HepG2 (cell line): ENCODE measurements around the gene UPF3B. TPM values are rescaled to one million over a fixed set of nuclear protein-coding genes. Genes with fewer than 3 reads are reported as not detected.

ENCODE experiments used
- ATAC-seq: fragments of 200-7000 bp; cut with Tn5 transposase; 3 replicates; pipeline ENCODE4 v1.9.1; 2020; ENCODE audit warnings: mild to moderate bottlenecking, moderate library complexity
- BruUV-seq: library from RNA; stranded (reverse); fragments of 400-500 nt; replicated peaks from 2 replicates; lab custom pipeline; 2021; lab: Mats Ljungman, UMichigan
- CTCF ChIA-PET: fragments of 300-600 bp; formaldehyde crosslinking; extraction: SDS; loops from one replicate; lab custom pipeline; 2021; ENCODE audit warnings: low total read pairs, inconsistent platforms, low intra/inter-chr PET ratio; lab: Yijun Ruan, JAX
- POLR2A ChIA-PET: fragments of 350-600 bp; sonication (Branson Sonifier 250); formaldehyde crosslinking; loops from one replicate; lab custom pipeline; 2020; ENCODE audit warnings: antibody characterized with exemption, inconsistent platforms; lab: Yijun Ruan, JAX
- DNase-seq: peaks from one replicate; pipeline ENCODE4 v3.0.0-alpha.2; 2015; ENCODE audit warnings: low spot score
- FAIRE-seq: peaks from 3 replicates; lab custom pipeline; 2011; peaks lifted over from hg19 to GRCh38; lab: Jason Lieb, UNC
- H2AFZ ChIP-seq: one replicate; pipeline ENCODE4 v1.6.1; 2011; ENCODE audit warnings: low read length, inconsistent platforms
- H3K27ac ChIP-seq: fragments of 300-600 bp; 3 replicates; pipeline ENCODE4 v1.8.0; 2011; ENCODE audit warnings: mixed run types, mild to moderate bottlenecking, mixed read lengths, low read length, inconsistent platforms; ENCODE audit not compliant: insufficient read depth; ENCODE audit errors: extremely low read length
- H3K27me3 ChIP-seq, 2 experiments: fragments of 200-600 bp in 1 of 2; 2 replicates in 1 of 2; 3 replicates in 1 of 2; pipeline versions ENCODE4 v1.6.0 to v1.8.0; 2011; ENCODE audit warnings: low read length in 2 of 2, mild to moderate bottlenecking in 2 of 2, moderate library complexity in 2 of 2, inconsistent platforms in 1 of 2; ENCODE audit not compliant: insufficient read depth in 2 of 2, control insufficient read depth in 1 of 2
- H3K36me3 ChIP-seq, 2 experiments: fragments of 200-600 bp in 1 of 2; replicated peaks in 1 of 2; 2 replicates in 1 of 2; 3 replicates in 1 of 2; pipeline versions ENCODE4 v1.5.1 to v1.8.0; 2011; ENCODE audit warnings: low read length in 2 of 2, inconsistent platforms in 1 of 2; ENCODE audit not compliant: insufficient read depth in 2 of 2, control insufficient read depth in 1 of 2
- H3K4me1 ChIP-seq: 2 replicates; pipeline ENCODE4 v1.5.1; 2012; ENCODE audit warnings: low read length, inconsistent platforms; ENCODE audit not compliant: insufficient read depth
- H3K4me2 ChIP-seq: 2 replicates; pipeline ENCODE4 v1.6.0; 2011; ENCODE audit warnings: low read depth, low read length, inconsistent platforms
- H3K4me3 ChIP-seq, 3 experiments: fragments of 200-600 bp in 1 of 3; sonication (generic), shearing (Covaris generic) in 1 of 3; replicated peaks in 1 of 3; 2 replicates each; pipeline ENCODE4 v1.5.1; 2011 to 2016; ENCODE audit warnings: low read length in 3 of 3, inconsistent platforms in 2 of 3, low read depth in 2 of 3, mild to moderate bottlenecking in 2 of 3, control low read depth in 1 of 3, mixed read lengths in 1 of 3; ENCODE audit not compliant: insufficient read depth in 1 of 3
- H3K79me2 ChIP-seq: one replicate; pipeline ENCODE4 v1.6.1; 2011; ENCODE audit warnings: low read length, inconsistent platforms; ENCODE audit not compliant: insufficient read depth
- H3K9ac ChIP-seq: 2 replicates; pipeline ENCODE4 v1.6.0; 2011; ENCODE audit warnings: mild to moderate bottlenecking, low read depth, low read length, inconsistent platforms; ENCODE audit not compliant: insufficient read depth
- H3K9me3 ChIP-seq: 2 replicates; pipeline ENCODE4 v1.5.1; 2012; ENCODE audit warnings: mild to moderate bottlenecking, low read length
- H4K20me1 ChIP-seq: 2 replicates; pipeline ENCODE4 v1.6.0; 2011; ENCODE audit warnings: inconsistent platforms, mild to moderate bottlenecking, low read length, moderate library complexity; ENCODE audit not compliant: insufficient read depth
- CENPX ChIP-seq: sonication (generic); formaldehyde crosslinking; IDR thresholded peaks from 2 replicates; pipeline ENCODE4 v1.9.0; 2021; ENCODE audit warnings: mild to moderate bottlenecking, missing genetic modification reagents, moderate library complexity
- GABPA ChIP-seq, 2 experiments: IDR thresholded peaks; 2 replicates each; pipeline ENCODE4 v1.6.1; 2011 to 2016; ENCODE audit warnings: low read depth in 2 of 2, low read length in 1 of 2, missing biosample characterization in 1 of 2, missing genetic modification characterization in 1 of 2
- GPN1 ChIP-seq: sonication (generic); formaldehyde crosslinking; IDR thresholded peaks from 2 replicates; pipeline ENCODE4 v1.5.1; 2020; ENCODE audit warnings: missing genetic modification reagents, borderline replicate concordance
- JDP2 ChIP-seq: sonication (generic); formaldehyde crosslinking; IDR thresholded peaks from 2 replicates; pipeline ENCODE4 v1.8.1; 2022; ENCODE audit warnings: missing genetic modification reagents, borderline replicate concordance
- KLF9 ChIP-seq: IDR thresholded peaks from 2 replicates; pipeline ENCODE4 v1.6.1; 2016; ENCODE audit warnings: low read depth
- MBNL3 ChIP-seq: fragments of 250-450 bp; sonication (Bioruptor Pico); conservative IDR thresholded peaks from 2 replicates; pipeline ENCODE4 v1.8.0; 2022; ENCODE audit warnings: mild to moderate bottlenecking, inconsistent platforms
- NCOA2 ChIP-seq: sonication (generic); formaldehyde crosslinking; IDR thresholded peaks from 2 replicates; pipeline ENCODE4 v1.8.0; 2022; ENCODE audit warnings: inconsistent platforms
- NFE2 ChIP-seq: sonication (generic); formaldehyde crosslinking; IDR thresholded peaks from 2 replicates; pipeline ENCODE4 v1.4.0; 2020; ENCODE audit warnings: missing genetic modification reagents
- PCBP2 ChIP-seq: fragments of 200-400 bp; formaldehyde crosslinking; optimal IDR thresholded peaks from 2 replicates; pipeline ENCODE3; 2018; ENCODE audit warnings: low read length, low read depth; ENCODE audit not compliant: poor library complexity, severe bottlenecking
- PTBP1 ChIP-seq: fragments of 200-400 bp; formaldehyde crosslinking; IDR thresholded peaks from 2 replicates; pipeline ENCODE4 v1.6.1; 2018; ENCODE audit warnings: low read length, low read depth; ENCODE audit not compliant: poor library complexity, severe bottlenecking
- RFX1 ChIP-seq: fragments of 450-650 bp; IDR thresholded peaks from 2 replicates; pipeline ENCODE4 v1.6.1; 2017
- ZNF557 ChIP-seq: sonication (generic); formaldehyde crosslinking; IDR thresholded peaks from 2 replicates; pipeline ENCODE4 v1.4.0; 2020; ENCODE audit warnings: missing genetic modification reagents
- ZSCAN31 ChIP-seq: sonication (generic); formaldehyde crosslinking; IDR thresholded peaks from 2 replicates; pipeline ENCODE4 v1.5.0; 2020; ENCODE audit warnings: low read depth, mild to moderate bottlenecking, missing genetic modification reagents
- WGBS: methylation state at CpG from one replicate; pipeline ENCODE4 v1.1.6; 2017; ENCODE audit warnings: low lambda C conversion rate; 5-methylcytosine and 5-hydroxymethylcytosine counted together
- in situ Hi-C: cut with HindIII; loops from 2 replicates; pipeline ENCODE4 v1.10.0; 2017; ENCODE audit warnings: low pct_unique_long_range_greater_than_20kb; ENCODE audit not compliant: extremely low pct_ligation_motif_present
- intact Hi-C: fragments of 100-400 bp; cut with micrococcal nuclease; formaldehyde crosslinking; loops from one replicate; pipeline ENCODE4 v1.10.0; 2022; ENCODE audit not compliant: unreplicated experiment
- polyA plus RNA-seq, 8 experiments: library from polyadenylated mRNA; depleted of rRNA in 3 of 8; stranded (reverse) in 7 of 8; unstranded in 1 of 8; fragments of >200 nt; fragmentation: Illumina TruSeq in 4 of 8; extraction: Trizol in 4 of 8; gene quantifications; 2 replicates each; pipeline versions ENCODE4 v1.2.1 to v1.2.3, GENCODE V29; 2011 to 2016; ENCODE audit warnings: low read depth in 4 of 8, missing spikeins in 1 of 8, mixed read lengths in 1 of 8; ENCODE audit not compliant: insufficient read depth in 1 of 8
- total RNA-seq, 5 experiments: library from RNA; depleted of rRNA; stranded (reverse); fragments of >200 nt; fragmentation: Illumina TruSeq; extraction: Trizol; gene quantifications; 2 replicates each; pipeline ENCODE4 v1.2.3, GENCODE V29; 2016; ENCODE audit warnings: low read depth in 1 of 5
- TF ChIP-seq, protein P1 (sequence below): sonication (generic); formaldehyde crosslinking; IDR thresholded peaks from 2 replicates; pipeline ENCODE4 v1.8.1; 2023; ENCODE audit warnings: missing genetic modification reagents, mild to moderate bottlenecking, borderline replicate concordance
- TF ChIP-seq, protein P2 (sequence below): sonication (generic); formaldehyde crosslinking; IDR thresholded peaks from 2 replicates; pipeline ENCODE4 v1.8.1; 2023; ENCODE audit warnings: mild to moderate bottlenecking, moderate library complexity, missing genetic modification reagents
- TF ChIP-seq, protein P3 (sequence below): sonication (generic); formaldehyde crosslinking; IDR thresholded peaks from 2 replicates; pipeline ENCODE4 v1.5.0; 2020; ENCODE audit warnings: missing genetic modification reagents
- TF ChIP-seq, protein P4 (sequence below): sonication (generic); formaldehyde crosslinking; IDR thresholded peaks from 2 replicates; pipeline ENCODE4 v1.4.0; 2020; ENCODE audit warnings: missing genetic modification reagents, mild to moderate bottlenecking, borderline replicate concordance
- TF ChIP-seq, protein P5 (sequence below): sonication (generic); formaldehyde crosslinking; IDR thresholded peaks from 2 replicates; pipeline ENCODE4 v1.4.0; 2020; ENCODE audit warnings: missing genetic modification reagents, borderline replicate concordance
- TF ChIP-seq, protein P6 (sequence below): sonication (generic); formaldehyde crosslinking; IDR thresholded peaks from 2 replicates; pipeline ENCODE4 v1.5.0; 2020; ENCODE audit warnings: missing genetic modification reagents

UPF3B gene
- total and polyA plus RNA-seq, 2 of the 13 experiments (the other 11 are each of a cell fraction or from before 2014, with no cell fraction given): 5.2 to 7.2 TPM

DNA sequence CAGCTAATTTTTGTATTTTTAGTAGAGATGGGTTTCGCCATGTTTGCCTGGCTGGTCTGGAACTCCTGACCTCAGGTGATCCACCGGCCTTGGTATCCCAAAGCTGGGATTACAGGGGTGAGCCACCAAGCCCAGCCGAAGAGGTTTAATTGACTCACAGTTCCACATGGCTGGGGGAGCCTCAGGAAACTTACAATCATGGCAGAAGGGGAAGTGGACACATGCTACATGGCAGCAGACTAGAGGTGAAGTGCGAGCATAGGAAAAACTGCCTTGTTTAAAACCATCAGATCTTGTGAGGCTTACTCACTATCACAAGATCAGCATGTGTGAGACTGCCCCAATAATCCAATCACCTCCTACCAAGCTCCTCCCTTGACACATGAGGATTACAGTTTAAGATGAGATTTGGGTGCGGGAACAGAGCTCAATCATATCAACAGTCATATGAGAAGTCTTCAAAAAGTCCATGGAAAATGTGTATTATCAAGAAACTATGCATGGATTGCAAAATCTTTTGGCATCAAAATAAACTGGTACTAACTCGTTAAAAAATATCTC lies 35.6 kb downstream of the UPF3B start:
- no peak overlapping the region for H2AFZ ChIP-seq
- no peaks in the 10 kb centered on the region for H3K27me3 ChIP-seq
- CTCF ChIA-PET: no interaction called here
- H3K4me3 ChIP-seq: no peak overlapping the region
- WGBS: 75% methylated on average over 5 of the region's 6 CpGs
- ATAC-seq: no peak
- no TSS peak for BruUV-seq
- no peaks in the 10 kb centered on the region for H3K79me2 ChIP-seq
- no peak overlapping the region for H3K9ac ChIP-seq
- H3K27ac ChIP-seq: no peak overlapping the region
- H4K20me1 ChIP-seq: no peaks in the 10 kb centered on the region
- intact Hi-C loops: no loop called here
- no peak for TF ChIP-seq RFX1
- TF ChIP-seq, protein P1, sequence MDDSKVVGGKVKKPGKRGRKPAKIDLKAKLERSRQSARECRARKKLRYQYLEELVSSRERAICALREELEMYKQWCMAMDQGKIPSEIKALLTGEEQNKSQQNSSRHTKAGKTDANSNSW (CRISPR knock-in tag): no peak
- no peak for TF ChIP-seq ZSCAN31
- TF ChIP-seq, protein P2, sequence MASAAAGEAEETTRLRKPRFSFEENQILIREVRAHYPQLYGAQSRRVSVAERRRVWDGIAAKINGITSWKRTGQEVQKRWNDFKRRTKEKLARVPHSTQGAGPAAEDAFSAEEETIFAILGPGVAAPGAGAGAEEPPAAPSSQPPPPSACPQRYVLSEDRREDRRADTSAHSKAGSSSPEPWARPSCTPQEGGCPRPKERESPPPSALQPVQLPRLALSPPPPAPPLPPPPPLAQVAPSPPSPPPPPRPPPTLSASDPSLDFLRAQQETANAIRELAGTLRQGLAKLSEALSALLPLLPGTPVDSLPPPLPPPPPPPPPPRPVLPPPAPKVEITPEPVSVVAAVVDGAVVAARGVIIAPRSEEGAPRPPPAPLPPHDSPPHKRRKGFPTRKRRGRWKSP: no peak
- TF ChIP-seq KLF9 (CRISPR knock-in tag): no peak
- no peak for TF ChIP-seq MBNL3 (CRISPR knock-in tag)
- no peak for TF ChIP-seq PTBP1
- TF ChIP-seq CENPX: no peak
- no peak for TF ChIP-seq GABPA (IDR thresholded peaks at IDR 0.05; ENCODE audit: low read depth, low read length)
- TF ChIP-seq GABPA (CRISPR knock-in tag; IDR thresholded peaks at IDR 0.05; ENCODE audit: low read depth): no peak
- no peak for TF ChIP-seq NFE2 (CRISPR knock-in tag)
- TF ChIP-seq, protein P3, sequence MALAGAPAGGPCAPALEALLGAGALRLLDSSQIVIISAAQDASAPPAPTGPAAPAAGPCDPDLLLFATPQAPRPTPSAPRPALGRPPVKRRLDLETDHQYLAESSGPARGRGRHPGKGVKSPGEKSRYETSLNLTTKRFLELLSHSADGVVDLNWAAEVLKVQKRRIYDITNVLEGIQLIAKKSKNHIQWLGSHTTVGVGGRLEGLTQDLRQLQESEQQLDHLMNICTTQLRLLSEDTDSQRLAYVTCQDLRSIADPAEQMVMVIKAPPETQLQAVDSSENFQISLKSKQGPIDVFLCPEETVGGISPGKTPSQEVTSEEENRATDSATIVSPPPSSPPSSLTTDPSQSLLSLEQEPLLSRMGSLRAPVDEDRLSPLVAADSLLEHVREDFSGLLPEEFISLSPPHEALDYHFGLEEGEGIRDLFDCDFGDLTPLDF (CRISPR knock-in tag): no peak
- TF ChIP-seq, protein P4, sequence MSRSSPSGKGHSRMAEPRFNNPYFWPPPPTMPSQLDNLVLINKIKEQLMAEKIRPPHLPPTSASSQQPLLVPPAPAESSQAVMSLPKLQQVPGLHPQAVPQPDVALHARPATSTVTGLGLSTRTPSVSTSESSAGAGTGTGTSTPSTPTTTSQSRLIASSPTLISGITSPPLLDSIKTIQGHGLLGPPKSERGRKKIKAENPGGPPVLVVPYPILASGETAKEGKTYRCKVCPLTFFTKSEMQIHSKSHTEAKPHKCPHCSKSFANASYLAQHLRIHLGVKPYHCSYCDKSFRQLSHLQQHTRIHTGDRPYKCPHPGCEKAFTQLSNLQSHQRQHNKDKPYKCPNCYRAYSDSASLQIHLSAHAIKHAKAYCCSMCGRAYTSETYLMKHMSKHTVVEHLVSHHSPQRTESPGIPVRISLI (CRISPR knock-in tag): no peak
- TF ChIP-seq, protein P5, sequence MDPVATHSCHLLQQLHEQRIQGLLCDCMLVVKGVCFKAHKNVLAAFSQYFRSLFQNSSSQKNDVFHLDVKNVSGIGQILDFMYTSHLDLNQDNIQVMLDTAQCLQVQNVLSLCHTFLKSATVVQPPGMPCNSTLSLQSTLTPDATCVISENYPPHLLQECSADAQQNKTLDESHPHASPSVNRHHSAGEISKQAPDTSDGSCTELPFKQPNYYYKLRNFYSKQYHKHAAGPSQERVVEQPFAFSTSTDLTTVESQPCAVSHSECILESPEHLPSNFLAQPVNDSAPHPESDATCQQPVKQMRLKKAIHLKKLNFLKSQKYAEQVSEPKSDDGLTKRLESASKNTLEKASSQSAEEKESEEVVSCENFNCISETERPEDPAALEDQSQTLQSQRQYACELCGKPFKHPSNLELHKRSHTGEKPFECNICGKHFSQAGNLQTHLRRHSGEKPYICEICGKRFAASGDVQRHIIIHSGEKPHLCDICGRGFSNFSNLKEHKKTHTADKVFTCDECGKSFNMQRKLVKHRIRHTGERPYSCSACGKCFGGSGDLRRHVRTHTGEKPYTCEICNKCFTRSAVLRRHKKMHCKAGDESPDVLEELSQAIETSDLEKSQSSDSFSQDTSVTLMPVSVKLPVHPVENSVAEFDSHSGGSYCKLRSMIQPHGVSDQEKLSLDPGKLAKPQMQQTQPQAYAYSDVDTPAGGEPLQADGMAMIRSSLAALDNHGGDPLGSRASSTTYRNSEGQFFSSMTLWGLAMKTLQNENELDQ: no peak
- TF ChIP-seq, protein P6, sequence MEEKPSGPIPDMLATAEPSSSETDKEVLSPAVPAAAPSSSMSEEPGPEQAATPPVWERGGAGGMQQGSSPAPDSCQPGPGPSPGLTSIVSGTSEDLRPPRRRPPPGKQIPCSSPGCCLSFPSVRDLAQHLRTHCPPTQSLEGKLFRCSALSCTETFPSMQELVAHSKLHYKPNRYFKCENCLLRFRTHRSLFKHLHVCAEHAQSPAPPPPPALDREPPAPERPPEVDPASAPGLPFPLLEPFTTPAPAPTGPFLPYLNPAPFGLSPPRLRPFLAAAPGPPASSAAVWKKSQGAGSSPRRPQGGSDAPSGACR: no peak
- TF ChIP-seq NCOA2 (CRISPR knock-in tag): no peak
- no peak for TF ChIP-seq GPN1 (CRISPR knock-in tag)
- TF ChIP-seq JDP2 (CRISPR knock-in tag): no peak
- no peak for TF ChIP-seq ZNF557 (CRISPR knock-in tag)
- TF ChIP-seq PCBP2: no peak
- TF ChIP-seq, all 625 proteins: peak for 0
- Histone ChIP-seq H3K9me3 (no peaks in the 10 kb centered on the region), H3K36me3 (no peaks in the 10 kb centered on the region), H3K4me1 (peaks cover 22% of the 10 kb centered on the region), H3K4me2 (no peak overlapping the region)
- POLR2A ChIA-PET: no interaction called here
- FAIRE-seq (no peak), DNase-seq (no peak)
- in situ Hi-C loops: no loop called here
